SU-DHL-6 (cell line): ENCODE data around the gene MAPT.
"Not testable (repeated sequence)": the region's sequence is repeated elsewhere in the genome, so short reads cannot be mapped to it uniquely, and the experiment has no call there.

ENCODE experiments used
- H2AFZ ChIP-seq: fragments of 200-600 bp; sonication (generic); 2 replicates; pipeline ENCODE4 v1.6.1; 2014; ENCODE audit warnings: low read depth, mild to moderate bottlenecking, moderate library complexity, mixed read lengths, antibody characterized with exemption, low read length; ENCODE audit not compliant: severe bottlenecking
- H3F3A ChIP-seq: fragments of 200-600 bp; shearing (Covaris generic); 2 replicates; pipeline ENCODE4 v1.6.0; 2016; ENCODE audit warnings: antibody characterized with exemption, mild to moderate bottlenecking; ENCODE audit not compliant: insufficient read depth
- H3K27ac ChIP-seq: fragments of 200-600 bp; sonication (generic); 2 replicates; pipeline ENCODE4 v1.5.1; 2016; ENCODE audit warnings: low read depth, mild to moderate bottlenecking, low read length, moderate library complexity, mixed read lengths
- H3K27me3 ChIP-seq: fragments of 200-600 bp; sonication (generic), shearing (Covaris generic); 2 replicates; pipeline ENCODE4 v1.6.0; 2014; ENCODE audit warnings: mild to moderate bottlenecking, low read length
- H3K36me3 ChIP-seq: fragments of 200-600 bp; sonication (generic); 2 replicates; pipeline ENCODE4 v1.6.1; 2014; ENCODE audit warnings: mild to moderate bottlenecking, low read length, mixed read lengths
- H3K4me2 ChIP-seq: fragments of 300-600, 200-600 bp; shearing (Covaris generic), sonication (generic); 2 replicates; pipeline ENCODE4 v1.6.0; 2014; ENCODE audit warnings: low read length, low read depth, mild to moderate bottlenecking; ENCODE audit not compliant: poor library complexity, severe bottlenecking
- H3K4me3 ChIP-seq: fragments of 200-600 bp; sonication (generic); 2 replicates; pipeline ENCODE4 v1.5.1; 2014; ENCODE audit warnings: antibody characterized with exemption, low read length, mild to moderate bottlenecking, mixed read lengths; ENCODE audit not compliant: insufficient read depth, poor library complexity, severe bottlenecking
- H3K79me2 ChIP-seq: fragments of 200-600 bp; sonication (generic); 2 replicates; pipeline ENCODE4 v1.6.1; 2014; ENCODE audit warnings: mild to moderate bottlenecking, low read length, moderate library complexity; ENCODE audit not compliant: insufficient read depth
- H3K9ac ChIP-seq: fragments of 200-600 bp; sonication (generic); 2 replicates; pipeline ENCODE4 v1.7.0; 2014; ENCODE audit warnings: mild to moderate bottlenecking, low read length
- H3K9me2 ChIP-seq: fragments of 200-600 bp; sonication (generic); replicated peaks from 2 replicates; pipeline ENCODE4 v1.6.1; 2014; ENCODE audit warnings: low read length; ENCODE audit not compliant: insufficient read depth
- H3K9me3 ChIP-seq: fragments of 200-600 bp; sonication (generic); 2 replicates; pipeline ENCODE4 v1.6.1; 2014; ENCODE audit warnings: low read length, mixed read lengths; ENCODE audit not compliant: insufficient read depth
- H4K20me1 ChIP-seq: fragments of 200-600 bp; sonication (generic); 2 replicates; pipeline ENCODE4 v1.6.1; 2014; ENCODE audit warnings: low read depth, mild to moderate bottlenecking, antibody characterized with exemption, low read length, moderate library complexity, mixed read lengths
- CTCF ChIP-seq: fragments of 200-600 bp; sonication (generic); IDR thresholded peaks from one replicate; pipeline ENCODE4 v1.5.1; 2017; ENCODE audit warnings: antibody characterized with exemption, mild to moderate bottlenecking, low read length, moderate library complexity; ENCODE audit not compliant: insufficient read depth, poor library complexity, severe bottlenecking
- EZH2phosphoT487 ChIP-seq: fragments of 200-600 bp; sonication (generic), shearing (Covaris generic); conservative IDR thresholded peaks from 2 replicates; pipeline ENCODE4 v1.6.1; 2018; ENCODE audit warnings: mild to moderate bottlenecking, antibody characterized with exemption, low read length, moderate library complexity, mixed read lengths

Gene MAPT

GRCh38 chr17:46012506-46013079, 118.2 kb downstream of the MAPT start:
- TF ChIP-seq EZH2phosphoT487 (no peak), CTCF (no peak)
- Histone ChIP-seq H2AFZ (no peak overlapping the region), H3K9me2 (no peaks in the 10 kb centered on the region), H3K36me3 (no peaks in the 10 kb centered on the region), H4K20me1 (no peaks in the 10 kb centered on the region), H3F3A (no peaks in the 10 kb centered on the region), H3K27me3 (no peaks in the 10 kb centered on the region), H3K4me2 (no peak overlapping the region), H3K4me3 (no peak overlapping the region), H3K9ac (no peak overlapping the region), H3K27ac (no peak overlapping the region), H3K79me2 (no peaks in the 10 kb centered on the region), H3K9me3 (no peaks in the 10 kb centered on the region)

GRCh38 chr17:46013127-46013501, 118.8 kb downstream of the MAPT start:
- H3K36me3 ChIP-seq = no peaks in the 10 kb centered on the region
- H3K4me3 ChIP-seq = no peak overlapping the region
- no peaks in the 10 kb centered on the region for H3K9me2 ChIP-seq
- TF ChIP-seq EZH2phosphoT487 (no peak), CTCF (no peak)
- no peak overlapping the region for H3K4me2 ChIP-seq
- H3K79me2 ChIP-seq = no peaks in the 10 kb centered on the region
- no peaks in the 10 kb centered on the region for H4K20me1 ChIP-seq
- H3K9me3 ChIP-seq = no peaks in the 10 kb centered on the region
- no peak overlapping the region for H3K27ac ChIP-seq
- H3F3A ChIP-seq = no peaks in the 10 kb centered on the region
- H3K9ac ChIP-seq = no peak overlapping the region
- no peak overlapping the region for H2AFZ ChIP-seq
- H3K27me3 ChIP-seq = no peaks in the 10 kb centered on the region

- Histone ChIP-seq H3K27me3 (no peaks in the 10 kb centered on the region), H3K4me3 (no peak overlapping the region), H3K79me2 (no peaks in the 10 kb centered on the region), H3F3A (no peaks in the 10 kb centered on the region), H3K9ac (no peak overlapping the region), H3K36me3 (no peaks in the 10 kb centered on the region), H2AFZ (no peak overlapping the region), H3K4me2 (no peak overlapping the region), H3K9me3 (no peaks in the 10 kb centered on the region), H3K9me2 (no peaks in the 10 kb centered on the region), H4K20me1 (no peaks in the 10 kb centered on the region), H3K27ac (no peak overlapping the region)
- TF ChIP-seq CTCF (no peak), EZH2phosphoT487 (no peak)
Observed at GRCh38 chr17:46013502-46014165, 119.3 kb downstream of the MAPT start.

GRCh38 chr17:46019408-46019925, 125.1 kb downstream of the MAPT start:
- H3K4me2 ChIP-seq, H3K36me3 ChIP-seq, H3K27ac ChIP-seq, H3F3A ChIP-seq, H3K9ac ChIP-seq, H3K27me3 ChIP-seq, H3K9me2 ChIP-seq, H4K20me1 ChIP-seq, H3K9me3 ChIP-seq, H2AFZ ChIP-seq, H3K4me3 ChIP-seq, H3K79me2 ChIP-seq: not testable (repeated sequence)
